HK-2 (cell line): Measurements from ENCODE around the gene SLX9.

Experiments
- DNase-seq: peaks from one replicate; pipeline ENCODE4 v3.0.0-alpha.2; 2018; ENCODE audit not compliant: unreplicated experiment

The SLX9 gene

DNA sequence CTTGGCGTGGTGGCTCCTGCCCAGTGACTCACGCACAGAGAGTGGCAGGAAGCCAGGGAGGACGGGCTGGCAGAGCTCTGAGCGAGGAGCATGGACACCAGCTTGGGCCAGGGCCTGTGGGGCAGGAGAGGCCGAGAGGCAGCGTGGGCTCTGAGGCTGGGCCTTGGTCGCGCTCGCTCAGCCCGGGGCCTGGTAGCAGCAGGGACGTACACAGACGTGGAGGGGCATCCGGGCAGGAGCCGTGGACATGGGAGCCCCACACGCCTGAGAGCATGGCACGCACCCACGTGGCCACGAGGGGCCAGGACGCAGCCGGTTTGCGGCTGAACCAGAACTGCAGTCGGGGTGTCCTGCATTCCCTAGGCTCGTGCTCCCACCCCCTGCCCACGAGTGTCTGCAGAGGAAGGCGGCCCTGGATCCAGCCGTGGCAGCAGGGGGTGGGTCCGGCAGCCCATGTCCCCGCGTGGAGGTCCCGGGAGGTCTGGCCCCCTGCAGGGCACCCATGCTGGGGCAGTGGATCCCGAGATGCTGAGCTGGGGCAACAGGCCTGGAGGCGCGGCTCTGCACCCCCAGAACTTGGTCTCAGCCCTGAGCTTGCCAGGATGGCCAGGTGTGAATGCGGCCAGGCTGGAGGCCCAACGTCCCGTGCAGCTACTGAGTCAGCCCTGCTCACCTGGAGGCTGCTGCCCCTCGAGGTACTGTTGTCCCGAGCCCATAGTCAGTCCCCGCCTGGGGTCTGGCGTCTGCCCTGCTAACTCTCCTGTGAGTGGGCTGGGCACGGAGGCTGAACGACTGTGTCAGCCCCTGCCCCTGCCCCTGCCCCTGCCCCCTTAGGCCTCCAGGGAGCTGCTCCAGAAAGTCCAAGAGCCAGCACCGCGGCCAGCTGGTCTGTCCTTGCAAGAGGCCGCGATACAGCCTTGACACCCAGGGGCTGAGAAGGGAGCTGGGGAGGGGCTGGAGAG lies 61.6 kb downstream of the SLX9 start:
- DNase-seq: peak; percentile 64

DNA sequence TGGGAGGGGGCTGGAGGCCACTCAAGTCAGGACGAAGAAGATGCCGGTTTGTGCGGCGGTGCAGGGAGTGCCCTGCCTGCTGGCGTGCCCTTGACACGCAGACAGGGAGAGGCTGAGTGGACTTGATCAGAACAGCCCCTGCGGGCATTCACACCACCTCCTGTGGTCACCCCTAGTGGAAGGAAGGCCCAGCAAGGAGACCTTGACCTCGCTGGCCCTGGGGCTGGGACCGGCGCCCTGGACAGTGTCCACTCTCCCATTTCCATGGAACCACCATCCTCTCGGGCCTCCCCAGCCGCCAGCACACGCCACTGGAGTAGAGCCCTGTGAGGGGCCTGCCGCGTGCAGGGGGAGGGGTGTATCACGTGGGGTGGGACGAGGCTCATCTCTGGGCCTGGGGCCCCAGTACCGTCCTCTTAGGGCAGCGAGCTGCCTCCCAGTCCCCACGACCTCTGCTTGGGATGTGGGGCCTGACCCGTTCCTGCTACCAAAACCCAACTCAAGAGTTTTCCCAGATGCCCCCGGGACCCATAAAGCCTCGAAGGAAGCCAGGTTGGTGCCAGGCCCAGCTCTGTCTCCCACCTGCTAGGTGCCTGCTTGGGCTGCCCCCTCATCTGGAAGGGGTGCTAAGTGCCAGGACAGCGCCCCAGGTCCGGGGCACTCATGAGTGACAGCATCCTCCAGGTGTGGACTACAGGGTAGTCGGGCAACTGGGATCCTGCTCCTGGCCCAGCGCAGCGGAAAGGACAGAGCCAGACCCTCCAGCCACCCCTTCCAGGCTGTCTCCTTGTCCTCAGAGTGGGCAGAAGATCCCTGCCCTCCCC lies 62.8 kb downstream of the SLX9 start:
- no peak for DNase-seq

DNA sequence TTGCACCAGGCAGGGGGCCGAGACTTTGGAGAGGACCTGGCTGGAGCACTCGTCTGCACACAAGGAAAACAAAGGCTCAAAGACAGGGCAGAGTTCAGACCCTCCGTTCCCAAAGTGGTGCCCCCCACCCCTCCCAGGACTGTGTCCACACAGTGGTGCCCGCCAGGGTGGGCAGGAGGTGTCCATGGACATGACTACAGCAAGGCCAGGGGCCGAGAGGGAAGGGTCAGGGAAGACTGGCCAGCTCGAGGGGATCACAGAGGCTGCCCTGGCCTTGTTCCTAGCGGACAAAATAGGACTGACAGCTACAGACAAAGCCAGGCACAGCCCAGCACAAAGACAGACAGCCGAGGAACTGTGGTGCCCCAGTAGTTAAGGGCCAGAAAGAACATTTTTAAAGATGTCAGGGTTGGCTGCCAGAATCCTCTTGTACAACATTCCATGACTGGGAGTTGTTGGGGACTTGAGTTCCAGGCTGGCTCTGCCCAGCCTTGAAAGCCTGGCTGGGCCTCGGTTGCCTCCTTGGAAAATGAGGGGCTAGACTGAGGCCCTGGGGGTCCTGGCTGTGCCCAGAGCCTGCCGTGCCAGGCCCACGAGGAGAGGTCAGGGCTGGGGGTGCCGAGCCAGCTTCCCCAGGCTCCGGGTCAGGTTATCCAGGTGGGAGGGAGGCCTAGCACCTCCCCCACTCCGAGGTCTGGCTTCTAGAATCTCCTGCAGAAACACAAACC lies 63.7 kb downstream of the SLX9 start:
- no peak for DNase-seq

DNA sequence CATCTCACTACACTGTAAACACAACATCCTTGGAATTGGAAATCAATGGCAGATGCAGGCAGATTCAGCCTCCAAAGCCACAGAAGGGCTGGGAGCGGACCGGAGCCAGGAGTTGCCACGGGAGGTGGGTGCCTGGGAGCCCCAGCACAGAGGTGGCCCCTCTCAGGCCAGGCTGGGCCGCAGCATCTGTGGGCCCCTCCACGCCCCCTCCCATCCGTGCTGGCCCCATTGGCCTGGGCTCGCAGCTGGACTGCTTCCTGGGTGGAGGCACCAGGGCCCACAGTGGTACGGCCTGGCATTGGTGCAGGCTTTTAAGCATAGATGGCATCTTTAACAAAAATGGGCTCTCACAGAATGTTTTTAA lies 64.2 kb downstream of the SLX9 start:
- no peak for DNase-seq

DNA sequence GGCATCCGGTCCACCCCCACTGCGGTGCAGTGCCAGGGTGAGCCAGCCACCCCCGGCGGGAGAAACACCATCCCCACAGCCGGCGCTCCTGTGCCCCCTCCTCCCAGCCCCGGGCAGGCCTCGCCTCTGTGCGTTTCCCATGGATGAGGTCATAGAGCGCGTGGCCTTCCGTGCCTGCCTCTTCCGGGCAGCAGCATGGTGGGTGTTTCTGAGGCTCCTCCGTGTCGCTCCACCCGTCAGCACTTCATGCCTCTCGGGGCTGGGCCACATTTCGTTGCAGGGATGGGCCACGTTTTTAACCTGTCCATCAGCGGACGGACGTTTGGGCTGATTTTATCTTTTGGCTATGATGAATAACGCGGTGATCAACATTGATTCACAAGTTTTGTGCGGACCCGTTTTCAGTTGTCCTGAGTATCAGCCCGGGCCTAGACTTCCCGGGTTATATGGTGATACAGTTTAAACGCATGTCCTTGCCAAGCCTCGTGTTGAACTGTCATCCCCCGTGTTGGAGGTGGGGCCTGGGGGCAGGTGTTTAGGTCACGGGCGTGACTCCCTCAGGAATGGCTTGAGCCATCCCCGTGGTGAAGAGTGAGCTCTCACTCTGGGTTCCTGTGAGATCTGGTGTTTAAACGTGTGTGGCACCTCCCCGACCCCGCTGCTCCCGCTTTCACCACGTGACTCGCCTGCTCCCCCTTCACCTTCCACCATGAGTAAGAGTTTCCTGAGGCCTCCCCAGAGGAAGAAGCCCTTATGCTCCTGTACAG lies 64.8 kb downstream of the SLX9 start:
- DNase-seq: no peak

DNA sequence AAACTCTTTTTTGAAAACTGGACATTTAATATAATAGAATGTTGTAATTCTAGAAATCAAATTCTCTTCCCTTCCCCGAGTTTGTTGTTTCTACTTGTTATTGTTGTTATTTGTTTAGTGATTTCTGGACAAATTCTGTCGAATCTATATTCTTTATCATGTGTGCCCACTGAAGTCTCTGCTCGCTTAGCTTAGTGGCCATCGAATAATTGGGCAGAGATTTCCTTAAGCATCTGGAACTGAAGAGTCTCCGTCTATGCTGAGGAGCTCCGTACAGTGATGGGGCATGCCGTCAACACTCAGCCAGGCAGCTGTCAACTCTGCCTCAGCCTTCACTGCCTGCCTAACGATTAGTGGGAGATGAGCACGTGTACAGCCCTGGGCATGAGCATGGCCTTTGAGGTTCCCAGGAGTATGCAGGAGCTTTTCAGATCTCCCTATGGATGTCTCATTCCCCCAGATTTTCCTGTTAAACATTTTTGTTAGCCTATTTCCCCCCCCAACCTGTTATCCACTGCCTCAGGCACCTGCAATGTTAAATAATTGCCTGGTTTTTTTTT lies 66.8 kb downstream of the SLX9 start:
- DNase-seq: no peak

DNA sequence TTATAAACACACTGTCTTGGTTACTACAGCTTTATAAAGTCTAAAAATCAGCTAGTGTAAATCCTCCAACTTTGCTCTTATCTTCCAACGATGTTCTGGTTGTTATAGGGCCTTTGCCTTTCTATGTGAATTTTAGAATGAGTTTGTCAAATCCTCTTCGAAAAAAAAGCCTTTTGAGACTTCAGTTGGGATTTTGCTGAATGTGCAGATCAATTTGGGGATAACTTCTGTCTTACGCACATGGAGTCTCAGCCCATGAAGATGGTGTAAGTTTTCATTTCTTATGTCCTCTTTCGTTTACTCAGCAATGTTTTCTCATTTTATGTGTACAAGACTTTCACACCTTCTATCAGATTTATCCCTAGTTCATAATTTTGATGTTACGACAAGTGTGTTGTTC lies 69.8 kb downstream of the SLX9 start:
- no peak for DNase-seq

DNA sequence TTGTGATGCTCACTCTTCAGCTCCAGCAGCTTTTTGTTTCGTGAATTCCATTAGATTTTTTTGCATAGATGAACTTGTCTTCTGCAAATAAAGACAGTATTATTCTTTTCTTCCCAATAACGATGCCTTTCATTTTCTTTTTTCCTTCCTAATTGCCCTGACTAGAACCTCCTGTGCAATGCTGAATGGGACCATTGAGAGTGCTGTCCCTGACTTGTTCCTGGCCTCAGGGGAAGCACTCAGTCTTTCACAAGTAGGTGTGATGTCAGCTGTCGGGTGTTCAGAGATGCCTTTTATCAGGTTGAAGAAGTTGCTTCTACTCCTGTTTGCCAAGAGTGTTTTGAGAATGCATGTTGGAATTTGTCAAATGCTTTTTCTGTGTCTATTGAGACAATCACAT lies 70.3 kb downstream of the SLX9 start:
- no peak for DNase-seq

DNA sequence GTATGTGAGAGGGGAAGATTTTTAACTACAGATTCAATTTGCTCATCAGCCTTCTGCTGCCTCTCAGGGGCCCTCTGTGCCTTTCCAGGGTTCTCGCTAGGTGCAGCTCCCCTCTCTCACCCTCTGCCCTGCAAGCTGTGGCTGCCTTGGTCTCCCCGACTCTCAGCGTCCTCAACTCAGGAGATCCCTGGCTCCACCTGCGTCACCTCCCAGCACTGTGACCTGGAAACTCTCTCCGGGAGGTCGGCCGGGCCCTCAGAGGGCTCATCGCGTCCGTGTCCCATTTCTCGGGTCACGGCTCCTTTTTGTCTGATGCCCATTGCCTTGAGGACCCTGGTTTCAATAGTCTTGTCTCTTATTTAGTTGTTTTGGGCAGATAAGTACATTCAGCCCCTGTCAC lies 71.0 kb downstream of the SLX9 start:
- DNase-seq: no peak

DNA sequence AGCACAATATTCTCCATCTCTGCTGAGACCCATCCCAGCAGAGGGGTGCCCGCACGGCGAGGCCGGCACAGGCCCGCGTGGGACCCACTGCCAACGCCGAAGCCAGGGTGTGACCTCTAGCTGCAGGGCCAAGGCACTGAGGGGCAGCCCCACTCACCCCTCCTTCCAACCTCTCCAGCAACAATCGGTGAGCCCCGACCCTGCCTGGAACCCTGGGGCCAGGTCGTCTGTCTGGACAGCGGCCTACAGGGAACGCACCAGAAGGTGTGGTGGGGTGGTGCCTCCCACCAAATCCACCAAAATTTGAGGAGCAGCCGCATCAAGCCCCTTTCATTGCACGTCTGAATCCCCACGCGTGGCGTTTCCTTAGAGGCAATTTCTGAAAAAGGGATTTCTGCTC lies 71.6 kb downstream of the SLX9 start:
- DNase-seq: no peak

DNA sequence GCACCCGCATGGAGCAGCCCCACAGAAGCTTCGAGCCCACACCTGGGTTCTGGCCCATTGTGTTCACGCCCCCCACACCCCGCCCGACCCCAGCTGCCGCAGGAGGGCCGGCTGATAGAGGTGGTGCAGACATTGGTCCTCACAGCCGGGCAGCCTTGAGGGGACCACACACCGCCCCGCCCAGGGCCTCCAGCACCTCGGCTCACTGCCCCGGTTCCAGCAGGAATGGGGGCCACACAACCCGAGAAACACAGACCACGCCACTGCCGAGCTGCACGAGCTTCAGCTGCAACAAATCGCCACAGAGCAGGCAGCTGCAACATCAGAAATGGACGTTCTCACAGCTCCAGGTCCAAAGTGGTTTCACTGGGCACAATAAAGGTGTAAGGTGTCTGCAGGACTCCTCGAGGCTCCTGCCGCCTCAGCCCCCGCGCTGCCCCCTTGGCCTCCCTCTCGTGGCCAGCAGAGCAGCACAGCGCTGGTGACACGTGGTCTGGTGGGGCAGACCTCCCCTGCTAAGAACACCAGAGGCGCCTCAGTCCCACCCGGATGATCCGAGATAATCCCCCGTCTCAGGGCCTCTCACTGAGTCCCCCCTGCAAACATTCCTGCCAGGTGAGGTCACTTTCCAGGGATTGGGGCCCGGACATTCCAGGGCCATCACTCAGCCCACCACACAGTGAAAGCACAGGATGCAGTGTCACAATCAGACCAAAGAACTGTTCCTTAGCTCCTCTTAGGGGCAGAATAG lies 72.3 kb downstream of the SLX9 start:
- peak; percentile 88 for DNase-seq

DNA sequence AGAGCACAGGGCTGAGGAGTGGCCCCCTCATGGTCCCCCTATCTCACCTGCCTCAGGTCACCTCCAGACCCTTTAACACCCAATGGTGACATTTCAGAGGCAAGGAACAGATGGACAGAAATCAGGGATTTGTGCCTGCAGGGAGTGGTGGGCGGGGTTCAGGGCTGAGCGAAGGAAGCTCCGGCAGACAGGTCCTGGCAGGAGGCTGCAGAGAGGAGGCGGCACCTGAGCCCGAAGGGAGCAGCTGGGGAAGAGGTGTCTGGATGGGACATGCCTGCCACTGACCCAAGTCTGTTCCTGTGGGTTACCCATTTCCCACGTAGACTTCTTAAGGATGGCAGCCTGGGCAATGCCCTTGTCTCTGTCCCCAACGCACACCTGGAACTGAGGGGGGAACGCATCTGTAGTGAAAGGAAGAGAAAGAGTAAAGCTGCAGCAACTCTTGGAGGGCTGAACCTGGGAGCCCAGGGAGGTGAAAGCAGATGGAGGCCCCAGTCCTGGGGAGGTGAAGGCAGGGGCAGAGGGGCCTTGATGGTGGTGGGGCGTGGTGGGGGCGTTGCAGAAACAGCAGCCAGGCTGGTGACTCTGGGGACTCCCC lies 72.9 kb downstream of the SLX9 start:
- peak; percentile 66 for DNase-seq

DNA sequence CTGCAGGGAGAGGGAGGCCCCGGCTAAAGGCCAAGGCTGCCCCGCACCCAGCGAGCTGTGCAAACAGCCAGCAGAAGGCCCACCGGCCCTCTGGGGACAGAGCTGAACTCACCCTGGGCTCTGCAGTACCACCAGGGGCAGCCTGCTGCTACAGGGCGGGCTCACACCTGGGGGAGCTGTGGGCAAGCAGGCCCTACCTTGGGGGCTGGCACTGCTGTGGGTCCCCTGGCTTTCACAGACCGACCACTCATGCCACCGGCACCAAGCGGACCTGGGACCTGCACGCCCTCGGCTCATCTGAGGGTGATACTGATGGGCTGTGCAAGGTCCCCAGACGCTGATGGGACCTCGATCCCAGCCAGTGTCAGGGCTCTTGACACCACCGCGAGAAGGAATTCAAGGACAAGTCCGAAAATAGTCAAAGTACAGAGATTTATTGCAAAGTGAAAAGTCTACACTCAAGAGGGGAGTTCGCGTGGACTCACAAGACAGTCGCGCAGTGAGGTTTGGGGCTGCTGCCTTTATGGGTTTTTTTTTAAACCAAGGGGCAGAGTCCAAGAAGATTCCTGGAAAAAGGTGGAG lies 73.5 kb downstream of the SLX9 start:
- no peak for DNase-seq

DNA sequence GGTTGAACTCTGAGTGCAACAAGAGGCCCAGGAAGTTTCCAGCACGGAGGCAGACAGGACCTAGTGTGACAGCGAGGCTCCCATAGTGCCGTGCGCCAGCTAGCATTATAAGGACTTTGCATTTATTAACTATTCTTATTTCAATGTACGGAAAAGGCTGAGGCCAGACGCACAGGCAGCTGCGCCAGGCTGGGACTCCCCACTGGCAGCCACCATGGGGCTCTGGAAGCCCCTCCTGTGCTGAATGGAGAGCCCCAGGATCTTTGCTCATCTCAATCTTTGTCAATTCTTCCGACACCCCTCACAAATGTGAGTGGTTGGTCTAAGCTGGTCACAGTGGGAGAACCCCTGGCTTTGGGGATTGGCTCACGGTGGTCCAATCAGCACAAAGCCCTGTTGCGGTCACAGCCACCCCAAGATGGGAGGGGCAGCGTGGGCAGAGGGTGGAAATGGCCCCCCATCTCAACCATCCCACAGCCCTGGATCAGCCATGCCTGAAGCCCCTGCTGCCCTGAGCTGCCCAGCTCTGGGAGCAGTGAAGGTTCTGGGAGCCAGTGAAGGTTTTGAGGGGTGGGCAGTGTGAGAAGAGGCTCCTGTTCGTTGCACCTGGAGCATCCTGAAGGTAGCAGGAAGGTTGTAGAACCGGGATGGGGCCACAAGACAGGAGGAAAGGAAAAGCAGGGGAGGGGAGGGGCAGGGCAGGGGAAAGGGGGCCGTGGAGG lies 75.1 kb downstream of the SLX9 start:
- DNase-seq: no peak

DNA sequence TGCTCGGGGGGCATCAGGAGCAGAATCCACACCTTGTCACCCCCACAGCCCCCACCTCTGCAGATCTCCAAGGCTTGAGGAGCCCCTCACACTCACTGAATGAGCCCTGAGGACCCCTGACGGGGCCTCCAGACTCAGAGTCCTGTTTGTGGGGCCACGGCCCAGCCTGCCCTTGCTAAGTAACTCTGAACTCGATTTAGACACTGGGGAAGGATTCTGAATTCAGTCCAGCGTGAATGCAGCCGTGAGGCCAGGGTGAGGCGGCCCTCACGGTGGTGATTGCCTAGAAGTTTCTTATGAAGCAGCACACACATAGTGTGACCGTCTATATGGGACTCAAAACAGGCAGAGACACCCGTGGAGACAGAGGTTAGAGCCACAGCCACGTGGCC lies 75.6 kb downstream of the SLX9 start:
- DNase-seq: no peak

DNA sequence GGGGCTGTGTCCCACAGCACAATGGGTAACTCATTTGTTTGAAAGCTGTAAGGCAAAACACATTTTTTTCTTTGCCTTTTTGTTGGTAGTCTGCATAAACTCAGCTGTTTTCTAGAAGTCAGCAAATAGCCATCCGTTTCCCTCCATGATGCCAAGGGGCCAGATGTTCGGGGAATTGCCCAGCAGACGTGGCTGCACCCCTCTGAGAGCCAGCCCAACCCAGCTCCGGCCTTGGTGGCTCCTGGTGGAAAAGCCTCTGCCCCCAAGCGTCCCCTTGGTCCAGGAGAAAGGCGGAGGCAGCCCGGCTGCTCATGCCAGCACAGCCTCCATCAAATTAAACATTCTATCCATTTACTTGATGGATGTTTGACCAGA lies 76.2 kb downstream of the SLX9 start:
- no peak for DNase-seq

DNA sequence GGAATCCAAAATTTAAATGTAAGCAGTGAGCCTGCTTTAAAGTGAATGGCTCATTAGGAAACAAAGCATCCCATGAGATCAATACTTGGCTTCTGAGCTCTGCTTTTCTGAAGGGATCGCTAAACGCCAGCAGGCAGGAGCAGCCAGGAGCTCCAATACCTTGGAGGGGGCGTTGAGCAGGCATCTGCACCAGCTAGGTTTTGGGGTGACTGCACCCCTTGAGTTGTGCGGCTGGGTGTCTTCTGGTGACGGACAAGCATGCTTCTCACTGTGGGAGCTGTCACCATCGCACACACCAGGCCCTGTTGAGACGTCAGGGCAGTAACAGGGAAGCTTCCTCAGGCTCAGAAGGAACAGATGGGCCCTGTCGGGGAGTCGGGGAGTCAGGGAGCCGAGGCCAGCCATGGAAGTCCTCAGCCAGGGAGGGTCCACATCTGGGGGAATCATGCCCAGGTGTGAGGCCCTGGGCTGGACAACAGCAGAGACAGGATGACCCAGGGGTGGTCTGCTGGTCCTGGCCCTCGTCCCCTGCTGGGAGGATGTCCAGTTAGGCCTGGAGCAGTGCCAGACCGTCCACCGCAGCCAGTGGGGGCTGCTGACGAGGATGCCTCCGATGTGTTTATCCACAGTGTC lies 76.7 kb downstream of the SLX9 start:
- DNase-seq: no peak
